Measurements from ENCODE around the gene SPACA5.

The SPACA5 gene

DNA sequence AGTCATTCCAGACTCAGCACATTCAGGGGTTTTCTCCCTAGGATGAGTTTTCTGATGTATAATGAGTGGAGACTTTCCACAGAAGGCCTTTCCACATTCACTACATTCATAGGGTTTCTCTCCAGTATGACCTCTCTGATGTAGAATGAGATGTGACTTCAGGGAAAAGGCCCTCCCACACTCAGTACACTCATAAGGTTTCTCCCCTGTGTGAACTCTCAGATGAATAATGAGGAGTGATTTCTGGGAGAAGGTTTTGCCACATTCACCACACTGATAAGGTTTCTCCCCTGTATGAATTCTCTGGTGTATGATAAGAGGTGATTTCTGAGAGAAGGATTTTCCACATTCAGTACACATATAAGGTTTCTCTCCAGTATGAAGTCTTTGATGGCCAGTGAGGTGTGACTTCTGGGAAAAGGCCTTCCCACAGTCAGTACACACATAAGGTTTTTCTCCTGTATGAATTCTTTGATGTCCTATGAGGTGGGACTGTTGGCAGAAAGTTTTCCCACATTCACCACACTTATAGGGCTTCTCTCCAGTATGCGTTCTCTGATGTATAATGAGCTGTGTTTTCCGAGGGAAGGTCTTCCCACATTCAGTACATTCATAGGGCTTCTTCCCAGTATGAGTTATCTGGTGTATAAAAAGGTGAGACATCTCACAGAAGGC lies 52.0 kb downstream of the SPACA5 start:
- no peak for DNase-seq (ENCODE audit: extremely low read depth, insufficient read length)
- H3K36me3 ChIP-seq (ENCODE audit: control insufficient read depth, insufficient read depth, low read length) = no peaks in the 10 kb centered on the region
- TF ChIP-seq, protein P1, sequence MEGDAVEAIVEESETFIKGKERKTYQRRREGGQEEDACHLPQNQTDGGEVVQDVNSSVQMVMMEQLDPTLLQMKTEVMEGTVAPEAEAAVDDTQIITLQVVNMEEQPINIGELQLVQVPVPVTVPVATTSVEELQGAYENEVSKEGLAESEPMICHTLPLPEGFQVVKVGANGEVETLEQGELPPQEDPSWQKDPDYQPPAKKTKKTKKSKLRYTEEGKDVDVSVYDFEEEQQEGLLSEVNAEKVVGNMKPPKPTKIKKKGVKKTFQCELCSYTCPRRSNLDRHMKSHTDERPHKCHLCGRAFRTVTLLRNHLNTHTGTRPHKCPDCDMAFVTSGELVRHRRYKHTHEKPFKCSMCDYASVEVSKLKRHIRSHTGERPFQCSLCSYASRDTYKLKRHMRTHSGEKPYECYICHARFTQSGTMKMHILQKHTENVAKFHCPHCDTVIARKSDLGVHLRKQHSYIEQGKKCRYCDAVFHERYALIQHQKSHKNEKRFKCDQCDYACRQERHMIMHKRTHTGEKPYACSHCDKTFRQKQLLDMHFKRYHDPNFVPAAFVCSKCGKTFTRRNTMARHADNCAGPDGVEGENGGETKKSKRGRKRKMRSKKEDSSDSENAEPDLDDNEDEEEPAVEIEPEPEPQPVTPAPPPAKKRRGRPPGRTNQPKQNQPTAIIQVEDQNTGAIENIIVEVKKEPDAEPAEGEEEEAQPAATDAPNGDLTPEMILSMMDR (IDR thresholded peaks at IDR 0.05; ENCODE audit: insufficient read depth, low read length, poor library complexity, severe bottlenecking) = no peak
- H3K27me3 ChIP-seq (replicated peaks; ENCODE audit: control insufficient read depth, insufficient read depth, low read length) = no peaks in the 10 kb centered on the region
- no peak overlapping the region for H3K4me3 ChIP-seq (replicated peaks; ENCODE audit: low read depth, low read length)

DNA sequence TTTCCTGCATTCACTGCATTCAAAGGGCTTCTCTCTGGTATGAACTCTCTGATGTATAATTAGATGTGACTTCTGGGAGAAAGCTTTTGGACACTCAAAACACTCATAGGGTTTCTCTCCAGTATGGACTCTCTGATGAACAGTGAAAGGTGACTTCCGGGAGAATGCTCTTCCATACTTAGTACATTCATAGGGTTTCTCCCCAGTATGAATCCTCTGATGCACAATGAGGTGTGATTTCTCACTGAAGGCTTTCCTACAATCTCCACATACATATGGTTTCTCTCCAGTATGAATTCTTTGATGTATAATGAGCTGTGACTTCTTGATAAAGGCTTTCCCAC lies 52.5 kb downstream of the SPACA5 start:
- TF ChIP-seq, protein P1 (IDR thresholded peaks at IDR 0.05; ENCODE audit: insufficient read depth, low read length, poor library complexity, severe bottlenecking) = no peak
- Histone ChIP-seq H3K4me3 (replicated peaks; ENCODE audit: low read depth, low read length) (no peak overlapping the region), H3K27me3 (replicated peaks; ENCODE audit: control insufficient read depth, insufficient read depth, low read length) (no peaks in the 10 kb centered on the region), H3K36me3 (ENCODE audit: control insufficient read depth, insufficient read depth, low read length) (no peaks in the 10 kb centered on the region)
- no peak for DNase-seq (ENCODE audit: extremely low read depth, insufficient read length)

Data from GM06990 (cell line).